Smooth muscle cell (in vitro differentiated cells): Measurements from ENCODE around the gene HNRNPF. TPM values are rescaled to one million over a fixed set of nuclear protein-coding genes. Genes with fewer than 3 reads are reported as not detected.

Source experiments
- DNase-seq: peaks from one replicate; lab custom pipeline; 2025; ENCODE audit not compliant: unreplicated experiment; lab: John Stamatoyannopoulos, UW
- H2AFZ ChIP-seq: fragments of 200-600 bp; sonication (generic); 2 replicates; pipeline ENCODE4 v1.6.0; 2016; ENCODE audit warnings: antibody characterized with exemption, low read depth, mild to moderate bottlenecking
- H3F3A ChIP-seq: fragments of 200-600 bp; sonication (generic); 2 replicates; pipeline ENCODE4 v1.6.0; 2017; ENCODE audit warnings: antibody characterized with exemption, low read depth
- H3K27ac ChIP-seq: fragments of 200-600 bp; sonication (generic); 2 replicates; pipeline ENCODE4 v1.5.1; 2016; ENCODE audit warnings: low read depth, mild to moderate bottlenecking
- H3K27me3 ChIP-seq: fragments of 200-600 bp; sonication (generic); 2 replicates; pipeline ENCODE4 v1.6.1; 2016; ENCODE audit warnings: low read depth, mild to moderate bottlenecking
- H3K36me3 ChIP-seq: fragments of 200-600 bp; sonication (generic); 2 replicates; pipeline ENCODE4 v1.5.1; 2016; ENCODE audit warnings: low read depth
- H3K4me1 ChIP-seq: fragments of 200-600 bp; sonication (generic); 2 replicates; pipeline ENCODE4 v1.5.1; 2016; ENCODE audit warnings: low read depth
- H3K4me2 ChIP-seq: fragments of 200-600 bp; sonication (generic); 2 replicates; pipeline ENCODE4 v1.6.0; 2016; ENCODE audit warnings: mild to moderate bottlenecking
- H3K4me3 ChIP-seq: fragments of 200-600 bp; sonication (generic); 2 replicates; pipeline ENCODE4 v1.5.1; 2016; ENCODE audit warnings: mild to moderate bottlenecking
- H3K79me2 ChIP-seq: fragments of 200-600 bp; sonication (generic); 2 replicates; pipeline ENCODE4 v1.6.0; 2016; ENCODE audit warnings: low read depth, mild to moderate bottlenecking
- H3K9ac ChIP-seq: fragments of 200-600 bp; sonication (generic); 2 replicates; pipeline ENCODE4 v1.6.0; 2016; ENCODE audit warnings: low read depth
- H3K9me3 ChIP-seq: fragments of 200-600 bp; sonication (generic); replicated peaks from 2 replicates; pipeline ENCODE4 v1.5.1; 2016; ENCODE audit warnings: low read depth
- H4K20me1 ChIP-seq: fragments of 200-600 bp; sonication (generic); 2 replicates; pipeline ENCODE4 v1.6.0; 2016; ENCODE audit warnings: low read depth
- WGBS: methylation state at CpG from one replicate; pipeline ENCODE4 v1.1.7; 2016; ENCODE audit warnings: low lambda C conversion rate; 5-methylcytosine and 5-hydroxymethylcytosine counted together
- polyA plus RNA-seq: library from polyadenylated mRNA; unstranded; fragments of >200 nt; fragmentation: Nextera tagmentation; extraction: Ambion mirVana; gene quantifications from 2 replicates; pipeline ENCODE4 v1.2.1, GENCODE V29; 2016
- total RNA-seq: library from RNA; depleted of rRNA; stranded (reverse); fragments of >200 nt; gene quantifications from 2 replicates; pipeline ENCODE4 v1.2.3, GENCODE V29; 2014
- TF ChIP-seq, protein P1 (sequence below): fragments of 200-600 bp; sonication (generic); IDR thresholded peaks from 2 replicates; pipeline ENCODE4 v1.5.1; 2017; ENCODE audit warnings: borderline replicate concordance, mild to moderate bottlenecking, antibody characterized with exemption; ENCODE audit not compliant: insufficient read depth, poor library complexity, severe bottlenecking

The HNRNPF gene
- total and polyA plus RNA-seq, 2 experiments from 2014 or later: 71.9 to 112 TPM

DNA sequence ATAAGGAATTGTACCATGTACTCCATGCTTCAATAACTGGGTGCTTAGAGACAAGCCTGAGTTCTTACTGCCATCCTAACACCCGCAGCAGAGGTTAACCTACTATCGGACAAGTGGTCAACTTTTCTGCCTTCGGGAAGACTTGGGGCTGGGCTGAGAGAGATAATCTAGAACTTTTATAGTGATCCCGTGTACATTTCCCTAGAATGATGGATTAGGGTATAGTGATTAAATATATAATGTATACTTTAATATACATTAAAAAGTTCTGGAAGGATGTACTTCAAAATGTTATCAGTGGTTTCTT lies 12.2 kb upstream of the HNRNPF start:
- 58% methylated on average over 4 of the region's 4 CpGs for WGBS
- peak overlapping the region; percentile 70 for H3K9ac ChIP-seq

GRCh38 chr10:43420369-43421200 lies 11.6 kb upstream of the HNRNPF start:
- no peaks in the 10 kb centered on the region for H3K36me3 ChIP-seq
- peak overlapping the region; percentile 87 for H3K4me2 ChIP-seq
- no peaks in the 10 kb centered on the region for H3K27me3 ChIP-seq
- peaks cover 5% of the 10 kb centered on the region for H3K4me1 ChIP-seq
- peak overlapping the region; percentile 70 for H3K9ac ChIP-seq
- no peaks in the 10 kb centered on the region for H4K20me1 ChIP-seq
- no peaks in the 10 kb centered on the region for H3K79me2 ChIP-seq
- TF ChIP-seq, protein P1, sequence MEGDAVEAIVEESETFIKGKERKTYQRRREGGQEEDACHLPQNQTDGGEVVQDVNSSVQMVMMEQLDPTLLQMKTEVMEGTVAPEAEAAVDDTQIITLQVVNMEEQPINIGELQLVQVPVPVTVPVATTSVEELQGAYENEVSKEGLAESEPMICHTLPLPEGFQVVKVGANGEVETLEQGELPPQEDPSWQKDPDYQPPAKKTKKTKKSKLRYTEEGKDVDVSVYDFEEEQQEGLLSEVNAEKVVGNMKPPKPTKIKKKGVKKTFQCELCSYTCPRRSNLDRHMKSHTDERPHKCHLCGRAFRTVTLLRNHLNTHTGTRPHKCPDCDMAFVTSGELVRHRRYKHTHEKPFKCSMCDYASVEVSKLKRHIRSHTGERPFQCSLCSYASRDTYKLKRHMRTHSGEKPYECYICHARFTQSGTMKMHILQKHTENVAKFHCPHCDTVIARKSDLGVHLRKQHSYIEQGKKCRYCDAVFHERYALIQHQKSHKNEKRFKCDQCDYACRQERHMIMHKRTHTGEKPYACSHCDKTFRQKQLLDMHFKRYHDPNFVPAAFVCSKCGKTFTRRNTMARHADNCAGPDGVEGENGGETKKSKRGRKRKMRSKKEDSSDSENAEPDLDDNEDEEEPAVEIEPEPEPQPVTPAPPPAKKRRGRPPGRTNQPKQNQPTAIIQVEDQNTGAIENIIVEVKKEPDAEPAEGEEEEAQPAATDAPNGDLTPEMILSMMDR: no peak
- peak; percentile 80 for DNase-seq
- no peaks in the 10 kb centered on the region for H3K9me3 ChIP-seq
- peaks cover 16% of the 10 kb centered on the region for H3F3A ChIP-seq
- 1% methylated on average over 63 of the region's 63 CpGs for WGBS
- peak overlapping the region; percentile 59 for H3K4me3 ChIP-seq
- peak overlapping the region; percentile 88 for H3K27ac ChIP-seq
- peak overlapping the region; percentile 92 for H2AFZ ChIP-seq

More for the DNA sequence above, 12.2 kb upstream of the HNRNPF start:
- Histone ChIP-seq H3K4me1 (peaks cover 5% of the 10 kb centered on the region), H3F3A (peaks cover 16% of the 10 kb centered on the region), H2AFZ (peak overlapping the region; percentile 92), H4K20me1 (no peaks in the 10 kb centered on the region), H3K79me2 (no peaks in the 10 kb centered on the region), H3K36me3 (no peaks in the 10 kb centered on the region), H3K27ac (peak overlapping the region; percentile 88), H3K9me3 (no peaks in the 10 kb centered on the region), H3K4me3 (peak overlapping the region; percentile 59), H3K4me2 (peak overlapping the region; percentile 87), H3K27me3 (no peaks in the 10 kb centered on the region)
- TF ChIP-seq, protein P1: no peak
- DNase-seq: no peak

GRCh38 chr10:43419997-43420368 lies 11.0 kb upstream of the HNRNPF start:
- no peaks in the 10 kb centered on the region for H3K36me3 ChIP-seq
- no peaks in the 10 kb centered on the region for H3K9me3 ChIP-seq
- H3K27ac ChIP-seq: peak overlapping the region; percentile 88
- WGBS: 81% methylated on average over 18 of the region's 18 CpGs
- H3K4me2 ChIP-seq: peak overlapping the region; percentile 87
- peaks cover 16% of the 10 kb centered on the region for H3F3A ChIP-seq
- H4K20me1 ChIP-seq: no peaks in the 10 kb centered on the region
- no peaks in the 10 kb centered on the region for H3K27me3 ChIP-seq
- peaks cover 5% of the 10 kb centered on the region for H3K4me1 ChIP-seq
- DNase-seq: no peak
- peak overlapping the region; percentile 49 for H3K9ac ChIP-seq
- no peaks in the 10 kb centered on the region for H3K79me2 ChIP-seq
- H2AFZ ChIP-seq: peak overlapping the region; percentile 92
- TF ChIP-seq, protein P1: no peak
- peak overlapping the region; percentile 59 for H3K4me3 ChIP-seq
